ENCODE measurements around the gene PSMG4.

PSMG4 gene

DNA sequence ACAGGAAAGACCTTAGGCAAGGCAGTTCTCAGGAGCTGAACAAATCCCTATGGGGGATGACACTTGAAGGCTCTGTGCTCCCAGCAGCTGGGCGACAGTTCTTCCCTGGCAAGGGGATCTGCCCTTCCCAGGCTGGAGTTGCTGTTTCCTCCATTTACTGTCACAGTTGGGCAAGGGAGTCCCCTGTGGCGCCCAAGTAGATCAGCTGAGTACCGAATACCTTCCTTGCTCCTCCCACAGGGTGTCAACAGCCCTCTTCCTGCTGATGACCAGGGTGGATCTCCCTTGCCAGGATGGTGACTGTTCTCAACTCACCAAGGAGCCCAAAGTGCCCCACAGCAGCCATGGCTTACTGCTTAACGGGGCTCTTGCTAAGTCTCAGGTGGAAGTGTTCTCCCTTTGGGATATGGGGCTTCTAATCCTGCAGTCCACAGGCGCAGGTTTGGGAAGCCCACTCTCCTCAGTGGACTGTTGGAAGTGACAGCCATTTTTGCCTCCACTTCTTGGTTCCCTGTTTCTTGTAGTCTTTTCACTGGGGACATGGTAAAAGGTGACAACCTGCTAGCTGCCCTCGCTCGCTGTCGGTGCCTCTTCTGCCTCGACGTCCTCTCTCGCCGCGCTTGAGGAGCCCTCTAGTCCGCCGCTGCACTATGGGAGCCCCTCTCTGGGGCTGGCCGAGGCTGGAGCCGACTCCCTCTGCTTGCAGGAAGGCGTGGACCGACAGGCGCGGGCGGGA is 5.7 kb upstream of the PSMG4 start:
- H3K4me3 ChIP-seq = no peak overlapping the region
- H3K36me3 ChIP-seq = no peaks in the 10 kb centered on the region
- H3K4me1 ChIP-seq = peaks cover 0 to 25% (median 5%) of the 10 kb centered on the region in 10 experiments; a peak in 9 of 20 replicates
- no peaks in the 10 kb centered on the region for H4K20me1 ChIP-seq
- 0 out of 22 replicates have a peak overlapping the region, but pooled peaks of 1 of the 11 experiments have one; percentile 19 for H3K4me2 ChIP-seq
- TF ChIP-seq Cebpa-rat (IDR thresholded peaks at IDR 0.05) = no peak
- no peak overlapping the region for H3K27ac ChIP-seq
- H3K9ac ChIP-seq = no peak overlapping the region
- no peaks in the 10 kb centered on the region for H3K27me3 ChIP-seq
- peaks cover 5 to 18% (median 9%) of the 10 kb centered on the region in 11 experiments; a peak in 19 of 22 replicates for H3K9me3 ChIP-seq (replicated peaks in 1 of 11)

DNA sequence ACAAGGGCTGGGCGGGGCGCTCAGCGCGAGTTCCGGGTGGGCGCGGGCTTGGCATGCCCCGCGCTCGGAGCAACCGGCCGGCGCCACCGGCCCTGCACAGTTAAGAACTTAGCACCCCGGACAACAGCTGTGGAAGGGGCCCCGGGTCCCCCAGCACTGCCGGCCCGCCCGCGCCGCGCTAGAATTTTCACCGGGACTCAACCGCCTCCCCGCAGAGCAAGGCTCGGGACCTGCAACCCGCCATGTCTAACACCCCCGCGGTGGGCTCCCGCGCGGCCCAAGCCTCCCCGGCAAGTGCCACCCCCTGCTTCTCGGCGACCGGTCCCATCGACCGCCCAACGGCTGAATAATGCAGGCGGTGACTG is 5.2 kb upstream of the PSMG4 start:
- Histone ChIP-seq H3K27ac (no peak overlapping the region), H3K4me1 (peaks cover 0 to 27% (median 10%) of the 10 kb centered on the region in 10 experiments; a peak in 13 of 20 replicates), H3K4me3 (no peak overlapping the region), H3K27me3 (no peaks in the 10 kb centered on the region), H3K4me2 (no peak overlapping the region), H3K36me3 (no peaks in the 10 kb centered on the region), H4K20me1 (no peaks in the 10 kb centered on the region), H3K9me3 (replicated peaks in 1 of 11) (peaks cover 5 to 18% (median 9%) of the 10 kb centered on the region in 11 experiments; a peak in 19 of 22 replicates), H3K9ac (no peak overlapping the region)
- TF ChIP-seq Cebpa-rat (IDR thresholded peaks at IDR 0.05) = no peak

DNA sequence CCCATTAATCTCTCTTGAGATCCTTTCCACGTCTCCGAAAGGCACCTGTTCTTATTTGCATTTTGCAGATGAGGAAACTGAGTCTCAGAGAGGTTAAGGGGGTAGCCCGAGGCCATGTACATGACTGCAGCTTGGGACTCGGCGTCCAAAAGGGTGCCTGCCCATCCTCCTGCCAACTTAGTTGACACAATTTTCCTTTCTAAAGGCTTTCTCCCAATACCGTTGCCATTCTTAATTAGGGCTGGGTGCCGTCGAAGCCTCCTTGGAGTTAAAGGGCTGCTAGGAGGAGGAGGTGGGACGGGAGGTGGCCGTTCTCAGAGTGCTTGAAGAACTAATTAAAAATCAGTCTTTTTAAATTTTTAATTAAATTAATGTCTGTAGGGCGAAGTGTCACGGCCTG is 546 bp upstream of the PSMG4 start:
- H3K4me3 ChIP-seq = peak overlapping the region; percentile 87 to 100 (median 98)
- H4K20me1 ChIP-seq = peaks cover 0 to 41% (median 29%) of the 10 kb centered on the region in 11 experiments; a peak in 20 of 22 replicates
- H3K4me1 ChIP-seq = peaks cover 23 to 34% (median 30%) of the 10 kb centered on the region in 10 experiments
- peaks cover 2 to 29% (median 15%) of the 10 kb centered on the region in 11 experiments; a peak in 21 of 22 replicates for H3K36me3 ChIP-seq
- peak overlapping the region in 1 of 11 experiments; percentile 90; a peak in 2 of 22 replicates for H3K27ac ChIP-seq
- H3K4me2 ChIP-seq = peak overlapping the region; percentile 53 to 92 (median 83)
- H3K9me3 ChIP-seq (replicated peaks in 1 of 11) = peaks cover 5 to 17% (median 9%) of the 10 kb centered on the region in 11 experiments; a peak in 19 of 22 replicates
- H3K27me3 ChIP-seq = no peaks in the 10 kb centered on the region
- TF ChIP-seq Cebpa-rat (IDR thresholded peaks at IDR 0.05) = no peak
- H3K9ac ChIP-seq = peak overlapping the region in 8 of 11 experiments; percentile 85 to 99 (median 90); a peak in 8 of 22 replicates

DNA sequence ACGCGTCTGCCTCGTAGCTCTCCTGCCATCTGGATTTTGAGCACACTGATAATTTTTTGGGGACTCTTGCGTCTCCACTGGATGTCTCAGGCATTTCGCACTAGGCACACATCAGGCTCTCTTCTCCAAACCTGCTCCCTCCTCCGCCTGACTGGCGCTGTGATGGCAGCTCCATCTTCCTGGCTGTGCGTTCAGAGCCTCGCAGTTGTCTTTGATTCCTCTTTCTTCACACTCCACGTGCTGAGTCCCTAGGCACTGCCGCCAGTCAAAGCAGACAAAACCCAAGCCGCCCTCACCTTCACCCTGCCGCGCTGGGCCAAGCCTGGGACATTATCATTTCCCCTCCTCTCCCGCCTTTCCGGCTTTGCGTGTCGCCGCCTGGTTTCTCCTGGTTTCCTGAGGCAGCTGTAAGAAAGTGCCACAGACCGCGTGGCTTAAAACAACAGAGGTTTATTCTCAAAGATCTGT is 778 bp downstream of the PSMG4 start:
- H3K9ac ChIP-seq = peak overlapping the region; percentile 80 to 99 (median 88)
- H3K36me3 ChIP-seq = peaks cover 16 to 42% (median 28%) of the 10 kb centered on the region in 11 experiments
- H4K20me1 ChIP-seq = peaks cover 0 to 55% (median 42%) of the 10 kb centered on the region in 11 experiments; a peak in 20 of 22 replicates
- no peaks in the 10 kb centered on the region for H3K27me3 ChIP-seq
- peak overlapping the region; percentile 45 to 95 (median 85); a peak in 20 of 22 replicates for H3K27ac ChIP-seq
- H3K9me3 ChIP-seq (replicated peaks in 1 of 11) = peaks cover 0 to 4% (median 0%) of the 10 kb centered on the region in 11 experiments; a peak in 3 of 22 replicates
- peak overlapping the region; percentile 77 to 100 (median 90) for H3K4me2 ChIP-seq
- TF ChIP-seq Cebpa-rat (IDR thresholded peaks at IDR 0.05) = no peak
- H3K4me3 ChIP-seq = peak overlapping the region; percentile 87 to 100 (median 98)
- peaks cover 23 to 34% (median 30%) of the 10 kb centered on the region in 10 experiments for H3K4me1 ChIP-seq

DNA sequence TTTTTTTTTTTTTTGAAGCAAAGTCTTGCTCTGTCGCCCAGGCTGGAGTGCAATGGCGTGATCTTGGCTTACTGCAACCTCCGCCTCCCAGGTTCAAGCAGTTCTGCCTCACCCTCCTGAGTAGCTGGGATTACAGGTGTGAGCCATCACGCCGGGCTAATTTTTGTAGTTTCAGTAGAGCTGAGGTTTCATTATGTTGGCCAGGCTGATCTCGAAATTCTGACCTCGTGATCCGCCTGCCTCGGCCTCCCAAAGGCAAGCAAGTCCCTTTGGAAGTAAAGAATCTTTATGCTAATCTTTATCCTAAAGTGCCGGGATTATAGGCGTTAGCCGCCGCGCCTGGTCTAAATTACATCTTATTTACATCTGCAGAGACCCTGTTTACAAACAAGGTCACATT is 1.5 kb downstream of the PSMG4 start:
- Histone ChIP-seq H3K9ac (peak overlapping the region; percentile 26 to 99 (median 85); a peak in 17 of 22 replicates), H3K4me3 (peak overlapping the region in 9 of 10 experiments; percentile 87 to 100 (median 98); a peak in 16 of 20 replicates), H4K20me1 (peaks cover 0 to 62% (median 50%) of the 10 kb centered on the region in 11 experiments; a peak in 21 of 22 replicates), H3K27me3 (no peaks in the 10 kb centered on the region), H3K9me3 (replicated peaks in 1 of 11) (no peaks in the 10 kb centered on the region), H3K4me2 (peak overlapping the region; percentile 77 to 100 (median 90)), H3K27ac (peak overlapping the region in 4 of 11 experiments; percentile 20 to 95 (median 90); a peak in 6 of 22 replicates), H3K4me1 (peaks cover 23 to 34% (median 30%) of the 10 kb centered on the region in 10 experiments), H3K36me3 (peaks cover 20 to 50% (median 36%) of the 10 kb centered on the region in 11 experiments)
- TF ChIP-seq Cebpa-rat (IDR thresholded peaks at IDR 0.05) = no peak

DNA sequence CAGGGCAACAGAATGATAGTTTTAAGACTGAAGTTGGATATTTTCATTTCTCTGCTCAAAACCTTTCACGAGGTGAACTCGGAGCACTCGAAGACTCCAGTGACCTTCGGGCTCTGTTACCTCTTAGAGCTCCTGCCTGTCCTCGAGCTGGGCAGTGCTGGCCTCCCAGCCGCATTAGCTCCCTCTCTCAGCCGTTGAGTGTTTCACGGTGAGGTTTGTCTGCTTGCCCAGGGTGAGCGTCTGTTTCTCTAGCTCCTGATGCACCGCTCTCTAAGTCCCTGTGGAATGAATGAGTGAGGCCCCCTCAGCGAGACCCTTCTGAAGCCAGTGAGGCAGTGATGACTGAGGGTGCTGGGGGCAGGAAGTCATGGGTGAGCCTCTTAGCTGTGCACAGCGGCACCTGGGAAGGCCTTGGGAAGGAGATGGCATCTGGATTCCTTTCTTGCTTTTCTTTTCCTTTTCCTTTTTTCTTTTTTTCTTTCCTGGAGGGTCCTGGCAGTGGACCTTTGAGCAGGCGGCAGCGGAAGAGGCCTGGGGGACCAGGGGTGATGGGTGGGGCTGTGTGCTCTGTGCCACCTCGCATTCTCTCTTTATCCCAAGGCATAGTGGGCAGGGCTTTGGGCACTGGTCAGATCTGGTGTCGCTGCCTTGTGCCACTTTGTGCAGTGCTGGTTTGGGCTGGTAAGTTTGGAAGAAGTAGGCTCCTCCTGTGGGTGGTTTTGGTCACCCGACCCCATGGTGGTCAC is 2.2 kb downstream of the PSMG4 start:
- Histone ChIP-seq H3K9ac (peak overlapping the region; percentile 26 to 99 (median 85); a peak in 16 of 22 replicates), H3K27me3 (no peaks in the 10 kb centered on the region), H3K36me3 (peaks cover 20 to 56% (median 42%) of the 10 kb centered on the region in 11 experiments), H3K9me3 (replicated peaks in 1 of 11) (no peaks in the 10 kb centered on the region), H4K20me1 (peaks cover 0 to 69% (median 56%) of the 10 kb centered on the region in 11 experiments; a peak in 21 of 22 replicates), H3K4me3 (peak overlapping the region in 9 of 10 experiments; percentile 87 to 100 (median 98); a peak in 10 of 20 replicates), H3K4me2 (peak overlapping the region; percentile 77 to 100 (median 90)), H3K27ac (peak overlapping the region in 2 of 11 experiments; percentile 20 to 31; a peak in 4 of 22 replicates), H3K4me1 (peaks cover 23 to 34% (median 30%) of the 10 kb centered on the region in 10 experiments)
- TF ChIP-seq Cebpa-rat (IDR thresholded peaks at IDR 0.05) = no peak

DNA sequence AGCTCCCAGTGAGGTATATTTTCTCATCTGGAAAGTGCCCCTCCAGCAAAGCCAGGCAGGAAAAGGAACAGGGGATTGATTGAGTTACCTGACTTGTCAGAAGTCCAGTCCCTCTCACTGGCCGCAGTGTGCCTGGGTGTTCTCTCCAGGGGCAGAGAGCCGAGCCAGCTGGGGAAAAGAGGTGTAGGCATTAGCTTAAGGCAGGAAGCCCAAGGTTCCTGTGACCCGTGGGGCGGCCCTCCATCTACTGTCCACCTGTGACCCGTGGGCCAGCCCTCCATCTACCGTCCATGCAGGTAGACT is 2.7 kb downstream of the PSMG4 start:
- H3K27ac ChIP-seq = 0 out of 22 replicates have a peak overlapping the region, but pooled peaks of 1 of the 11 experiments have one; percentile 31
- peaks cover 23 to 34% (median 30%) of the 10 kb centered on the region in 10 experiments for H3K4me1 ChIP-seq
- H3K9ac ChIP-seq = peak overlapping the region in 8 of 11 experiments; percentile 17 to 96 (median 44); a peak in 7 of 22 replicates
- 0 out of 20 replicates have a peak overlapping the region, but pooled peaks of 1 of the 10 experiments have one; percentile 100 for H3K4me3 ChIP-seq
- no peaks in the 10 kb centered on the region for H3K9me3 ChIP-seq (replicated peaks in 1 of 11)
- H3K36me3 ChIP-seq = peaks cover 20 to 61% (median 47%) of the 10 kb centered on the region in 11 experiments
- H3K4me2 ChIP-seq = peak overlapping the region; percentile 77 to 100 (median 90); a peak in 21 of 22 replicates
- TF ChIP-seq Cebpa-rat (IDR thresholded peaks at IDR 0.05) = no peak
- peaks cover 0 to 74% (median 62%) of the 10 kb centered on the region in 11 experiments; a peak in 21 of 22 replicates for H4K20me1 ChIP-seq
- no peaks in the 10 kb centered on the region for H3K27me3 ChIP-seq

DNA sequence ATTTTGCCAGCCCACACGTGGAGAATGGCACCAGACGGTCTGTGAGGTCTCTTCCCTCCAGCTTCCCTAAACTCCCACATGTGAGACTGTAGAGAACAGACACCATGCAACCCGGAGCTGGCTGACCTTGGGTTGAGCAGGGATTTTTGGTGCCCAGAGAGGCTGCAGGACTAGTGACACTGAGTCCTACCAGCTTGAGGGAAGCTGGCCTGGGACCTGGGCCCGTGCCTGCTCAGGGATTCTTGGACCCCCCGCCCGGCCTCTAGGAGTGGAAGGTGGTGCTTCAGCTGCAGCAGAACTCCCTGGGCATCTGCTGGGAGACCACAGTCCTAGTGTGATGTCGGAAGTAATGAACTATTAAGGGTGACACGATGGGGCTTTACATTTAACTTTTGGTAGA is 3.2 kb downstream of the PSMG4 start:
- H3K9ac ChIP-seq = peak overlapping the region in 7 of 11 experiments; percentile 8 to 96 (median 26); a peak in 5 of 22 replicates
- H3K4me2 ChIP-seq = peak overlapping the region; percentile 77 to 100 (median 90); a peak in 16 of 22 replicates
- H4K20me1 ChIP-seq = peaks cover 0 to 78% (median 64%) of the 10 kb centered on the region in 11 experiments; a peak in 21 of 22 replicates
- no peak overlapping the region for H3K4me3 ChIP-seq
- no peak overlapping the region for H3K27ac ChIP-seq
- H3K4me1 ChIP-seq = peaks cover 23 to 34% (median 30%) of the 10 kb centered on the region in 10 experiments
- TF ChIP-seq Cebpa-rat (IDR thresholded peaks at IDR 0.05) = no peak
- H3K9me3 ChIP-seq (replicated peaks in 1 of 11) = no peaks in the 10 kb centered on the region
- H3K36me3 ChIP-seq = peaks cover 20 to 63% (median 47%) of the 10 kb centered on the region in 11 experiments
- no peaks in the 10 kb centered on the region for H3K27me3 ChIP-seq

Data from BLaER1 treated with 17β-estradiol and CSF1 and Interleukin-3, amounts not matched to agents 10 nM and 100 nM (cell line).